Measurements from ENCODE around the gene MLPH. TPM values are rescaled to one million over a fixed set of nuclear protein-coding genes. Genes with fewer than 3 reads are reported as not detected.

The MLPH gene
- total and polyA plus RNA-seq, 7 donors = 0.91 to 7.8 (median 2.4) TPM

- 31 to 45% (median 35%) methylated on average over 2 of the region's 2 CpGs for WGBS, 3 donors
- no peak overlapping the region for H3K27ac ChIP-seq
- ATAC-seq = peak in 1 of 4 donors; percentile 38
Observed at GRCh38 chr2:237441605-237442274, 45.3 kb upstream of the MLPH start.

GRCh38 chr2:237444071-237444470 is 43.0 kb upstream of the MLPH start:
- intact Hi-C loops (cut with DNase I) = no loop called here
- DNase-seq (no peak), ATAC-seq (no peak)
- Histone ChIP-seq H3K27me3 (ENCODE audit: insufficient read depth in 3 of 3, low read length in 2 of 3) (no peaks in the 10 kb centered on the region), H3K4me3 (no peak overlapping the region), H3K27ac (no peak overlapping the region), H3K4me1 (peaks cover 11% of the 10 kb centered on the region), H3K9me3 (no peaks in the 10 kb centered on the region), H3K36me3 (ENCODE audit: insufficient read depth in 1 of 2, low read depth in 1 of 2) (no peaks in the 10 kb centered on the region)
- TF ChIP-seq CTCF (IDR thresholded peaks at IDR 0.05) = no peak
- WGBS, 3 donors = 93 to 95% (median 93%) methylated on average over 2 of the region's 2 CpGs

More at GRCh38 chr2:237441605-237442274, 45.3 kb upstream of the MLPH start:
- no peaks in the 10 kb centered on the region for H3K9me3 ChIP-seq
- H3K27me3 ChIP-seq (ENCODE audit: insufficient read depth in 3 of 3, low read length in 2 of 3) = no peaks in the 10 kb centered on the region
- DNase-seq = no peak
- no peaks in the 10 kb centered on the region for H3K4me1 ChIP-seq
- H3K36me3 ChIP-seq (ENCODE audit: insufficient read depth in 1 of 2, low read depth in 1 of 2) = no peaks in the 10 kb centered on the region
- no peak overlapping the region for H3K4me3 ChIP-seq
- TF ChIP-seq CTCF (IDR thresholded peaks at IDR 0.05) = no peak
- intact Hi-C loops (cut with DNase I) = no loop called here

GRCh38 chr2:237445611-237446337 is 41.3 kb upstream of the MLPH start:
- intact Hi-C loops (cut with DNase I) = no loop called here

GRCh38 chr2:237446338-237446665 is 40.7 kb upstream of the MLPH start:
- H3K36me3 ChIP-seq (ENCODE audit: insufficient read depth in 1 of 2, low read depth in 1 of 2) = no peaks in the 10 kb centered on the region
- ATAC-seq (no peak), DNase-seq (no peak)
- H3K4me1 ChIP-seq = peaks cover 20% of the 10 kb centered on the region
- intact Hi-C loops (cut with DNase I) = no loop called here
- 92 to 98% (median 98%) methylated on average over 6 of the region's 6 CpGs for WGBS, 3 donors
- H3K27ac ChIP-seq = no peak overlapping the region
- H3K9me3 ChIP-seq = no peaks in the 10 kb centered on the region
- H3K4me3 ChIP-seq = no peak overlapping the region
- H3K27me3 ChIP-seq (ENCODE audit: insufficient read depth in 3 of 3, low read length in 2 of 3) = no peaks in the 10 kb centered on the region
- no peak for TF ChIP-seq CTCF (IDR thresholded peaks at IDR 0.05)

More at GRCh38 chr2:237445611-237446337, 41.3 kb upstream of the MLPH start:
- Histone ChIP-seq H3K4me1 (peaks cover 20% of the 10 kb centered on the region), H3K27ac (no peak overlapping the region), H3K27me3 (ENCODE audit: insufficient read depth in 3 of 3, low read length in 2 of 3) (no peaks in the 10 kb centered on the region), H3K36me3 (ENCODE audit: insufficient read depth in 1 of 2, low read depth in 1 of 2) (no peaks in the 10 kb centered on the region), H3K4me3 (no peak overlapping the region), H3K9me3 (no peaks in the 10 kb centered on the region)
- TF ChIP-seq CTCF (IDR thresholded peaks at IDR 0.05) = no peak
- DNase-seq (no peak), ATAC-seq (no peak)
- WGBS, 3 donors = 93 to 97% (median 96%) methylated on average over 23 to 26 of the region's 26 CpGs

Measured in psoas muscle (tissue), 8 donors.